K562 (cell line): ENCODE data around the gene PIK3CD. TPM values are rescaled to one million over a fixed set of nuclear protein-coding genes. Genes with fewer than 3 reads are reported as not detected.

Experiments used
- ATAC-seq: fragments of 200-7000 bp; cut with Tn5 transposase; 3 replicates; pipeline ENCODE4 v1.9.1; 2020; ENCODE audit warnings: moderate library complexity
- BruUV-seq: library from RNA; stranded (reverse); fragments of 400-500 nt; replicated peaks from 2 replicates; lab custom pipeline; 2021; lab: Mats Ljungman, UMichigan
- CTCF ChIA-PET: fragments of 300-600 bp; formaldehyde crosslinking; extraction: SDS; loops from one replicate; lab custom pipeline; 2021; ENCODE audit warnings: low intra/inter-chr PET ratio; lab: Yijun Ruan, JAX
- POLR2A ChIA-PET: fragments of 300-600, 350-650 bp; sonication (Branson Sonifier 250); formaldehyde crosslinking; extraction: SDS; loops from one replicate; lab custom pipeline; 2021; ENCODE audit warnings: antibody characterized with exemption, inconsistent platforms; lab: Yijun Ruan, JAX
- DNase-seq, 4 experiments: peaks; one replicate each; pipeline versions ENCODE4 v3.0.0 to v3.0.0-alpha.2; 2011 to 2018; ENCODE audit warnings: low spot score in 3 of 4, mixed read lengths in 3 of 4; ENCODE audit errors: extremely low read depth in 1 of 4
- FAIRE-seq: peaks from 2 replicates; lab custom pipeline; 2011; peaks lifted over from hg19 to GRCh38; lab: Jason Lieb, UNC
- H2AFZ ChIP-seq: 2 replicates; pipeline ENCODE4 v1.6.0; 2011; ENCODE audit warnings: low read depth, low read length, control low read depth, inconsistent platforms
- H3K27ac ChIP-seq: fragments of 200-600 bp; 3 replicates; pipeline ENCODE4 v1.8.0; 2011; ENCODE audit warnings: low read depth, mild to moderate bottlenecking, control low read depth, inconsistent platforms, low read length, moderate library complexity, mixed read lengths; ENCODE audit errors: extremely low read depth
- H3K27me3 ChIP-seq, 2 experiments: fragments of 300-600 bp in 1 of 2; 2 replicates in 1 of 2; 3 replicates in 1 of 2; pipeline versions ENCODE4 v1.6.0 to v1.8.0; 2011; ENCODE audit warnings: inconsistent platforms in 2 of 2, low read length in 2 of 2, mild to moderate bottlenecking in 1 of 2, mixed read lengths in 1 of 2, moderate library complexity in 1 of 2; ENCODE audit not compliant: control insufficient read depth in 2 of 2, insufficient read depth in 2 of 2
- H3K36me3 ChIP-seq: fragments of 300-600 bp; 3 replicates; pipeline ENCODE4 v1.8.0; 2011; ENCODE audit warnings: mild to moderate bottlenecking, low read length, inconsistent platforms; ENCODE audit not compliant: control insufficient read depth, insufficient read depth
- H3K4me1 ChIP-seq, 2 experiments: fragments of 200-600 bp in 1 of 2; replicated peaks in 1 of 2; 2 replicates in 1 of 2; 3 replicates in 1 of 2; pipeline versions ENCODE4 v1.5.1 to v1.8.0; 2011; ENCODE audit warnings: inconsistent platforms in 2 of 2, low read length in 2 of 2, mild to moderate bottlenecking in 1 of 2, mixed read lengths in 1 of 2, moderate library complexity in 1 of 2; ENCODE audit not compliant: control insufficient read depth in 2 of 2, insufficient read depth in 2 of 2
- H3K4me2 ChIP-seq: 2 replicates; pipeline ENCODE4 v1.6.1; 2011; ENCODE audit warnings: low read length, control low read depth, inconsistent platforms, mixed read lengths; ENCODE audit not compliant: insufficient read depth
- H3K4me3 ChIP-seq: fragments of 200-600 bp; sonication (generic), shearing (Covaris generic); 2 replicates; pipeline ENCODE4 v1.5.1; 2016; ENCODE audit warnings: control low read depth, inconsistent platforms
- H3K79me2 ChIP-seq: fragments of 200-600 bp; 3 replicates; pipeline ENCODE4 v1.8.0; 2011; ENCODE audit warnings: low read length, inconsistent platforms; ENCODE audit not compliant: control insufficient read depth, insufficient read depth
- H3K9ac ChIP-seq, 2 experiments: 2 replicates each; pipeline versions ENCODE4 v1.6.0 to v1.6.1; 2011; ENCODE audit warnings: low read depth in 2 of 2, low read length in 2 of 2, control low read depth in 1 of 2, inconsistent platforms in 1 of 2, mild to moderate bottlenecking in 1 of 2, mixed read lengths in 1 of 2; ENCODE audit not compliant: insufficient read depth in 1 of 2
- H3K9me1 ChIP-seq: one replicate; pipeline ENCODE4 v1.6.0; 2011; ENCODE audit warnings: inconsistent platforms, mild to moderate bottlenecking, low read length, moderate library complexity; ENCODE audit not compliant: control insufficient read depth, insufficient read depth
- H3K9me3 ChIP-seq: replicated peaks from 2 replicates; pipeline ENCODE4 v1.5.1; 2011; ENCODE audit warnings: low read depth, low read length, inconsistent platforms; ENCODE audit not compliant: control insufficient read depth, insufficient read depth
- H4K20me1 ChIP-seq: replicated peaks from 2 replicates; pipeline ENCODE4 v1.6.1; 2011; ENCODE audit warnings: low read length, inconsistent platforms, mixed read lengths; ENCODE audit not compliant: control insufficient read depth, insufficient read depth
- KDM5B ChIP-seq: fragments of 200-600 bp; sonication (generic); IDR thresholded peaks from 2 replicates; pipeline ENCODE4 v1.6.1; 2012; ENCODE audit warnings: low read depth, mild to moderate bottlenecking, moderate library complexity, low read length, control low read depth, inconsistent platforms; ENCODE audit not compliant: insufficient replicate concordance
- MEF2A ChIP-seq: IDR thresholded peaks from 2 replicates; pipeline ENCODE4 v1.6.1; 2011; ENCODE audit warnings: low read depth, mild to moderate bottlenecking, low read length, moderate library complexity; ENCODE audit not compliant: control insufficient read depth
- NBN ChIP-seq: fragments of 450-650 bp; IDR thresholded peaks from 2 replicates; pipeline ENCODE4 v1.6.1; 2016; ENCODE audit warnings: low read depth, mild to moderate bottlenecking
- PHF8 ChIP-seq: fragments of 200-600 bp; sonication (generic); IDR thresholded peaks from 2 replicates; pipeline ENCODE4 v1.6.1; 2012; ENCODE audit warnings: mixed run types, mild to moderate bottlenecking, inconsistent platforms, low read length, moderate library complexity, borderline replicate concordance
- POLR3A ChIP-seq: IDR thresholded peaks from 2 replicates; pipeline ENCODE4 v1.6.1; 2011; ENCODE audit warnings: borderline replicate concordance, mild to moderate bottlenecking, moderate library complexity; ENCODE audit not compliant: insufficient read length, insufficient read depth; ENCODE audit errors: extremely low read depth
- ZNF584 ChIP-seq: fragments of 200-800 bp; sonication (Bioruptor generic); IDR thresholded peaks from 2 replicates; pipeline ENCODE4 v1.6.1; 2016; ENCODE audit warnings: low read depth, mild to moderate bottlenecking, missing genetic modification characterization, missing compliant biosample characterization
- WGBS: fragments of 100-300 bp; shearing (Covaris generic); methylation state at CpG from one replicate; pipeline ENCODE4 v1.1.6; 2016; ENCODE audit warnings: low coverage, mixed read lengths; ENCODE audit not compliant: insufficient coverage; ENCODE audit errors: missing lambda C conversion rate; 5-methylcytosine and 5-hydroxymethylcytosine counted together
- in situ Hi-C: fragments of 300-500 bp; cut with MboI; formaldehyde crosslinking; loops from 4 replicates; pipeline ENCODE4 v1.15.0; 2018; ENCODE audit warnings: inconsistent platforms, mixed read lengths
- intact Hi-C: fragments of 100-400 bp; cut with micrococcal nuclease; formaldehyde crosslinking; loops from 2 replicates; pipeline ENCODE4 v1.14.2; 2022
- polyA plus RNA-seq, 8 experiments: library from polyadenylated mRNA; depleted of rRNA in 4 of 8; stranded (reverse) in 5 of 8; unstranded in 3 of 8; fragments of >200 nt; fragmentation: Nextera tagmentation in 2 of 8; fragmentation: Illumina TruSeq in 1 of 8; extraction: Ambion mirVana in 2 of 8; extraction: Trizol in 1 of 8; gene quantifications; 2 replicates each; pipeline versions ENCODE4 v1.2.1 to v1.2.3, GENCODE V29; 2011 to 2014; ENCODE audit warnings: inconsistent platforms in 1 of 8, missing spikeins in 1 of 8
- total RNA-seq, 7 experiments: library from RNA; depleted of rRNA in 6 of 7; stranded (reverse); fragments of >200 nt in 6 of 7; fragmentation: Illumina TruSeq in 2 of 7; extraction: Trizol in 2 of 7; gene quantifications; 2 replicates each; pipeline versions ENCODE4 v1.2.1 to v1.2.3, GENCODE V29; 2011 to 2021; ENCODE audit warnings: low replicate concordance in 1 of 7

The PIK3CD gene
- total and polyA plus RNA-seq, 9 of the 15 experiments (the other 6 are each of a cell fraction or from before 2014, with no cell fraction given), result 1.8 to 20.8 (median 7.2) TPM

GRCh38 chr1:9653210-9653490, 1.6 kb downstream of the PIK3CD start (continued):
- no peak for TF ChIP-seq ZNF584 (CRISPR knock-in tag)
- no peak for TF ChIP-seq POLR3A
- TF ChIP-seq PHF8, result no peak
- no peak for TF ChIP-seq NBN

GRCh38 chr1:9653491-9654050, 2.0 kb downstream of the PIK3CD start:
- FAIRE-seq (no peak), DNase-seq (no peak)
- Histone ChIP-seq H3K79me2 (no peaks in the 10 kb centered on the region), H3K9me3 (no peaks in the 10 kb centered on the region), H3K36me3 (no peaks in the 10 kb centered on the region), H3K4me1 (peaks cover 23 to 49% of the 10 kb centered on the region in 2 experiments)
- 63% methylated on average over 9 of the region's 10 CpGs for WGBS
- TF ChIP-seq KDM5B (peak; percentile 4), MEF2A (no peak)
- TF ChIP-seq, all 486 proteins: peak for 1
- Histone ChIP-seq H4K20me1 (no peaks in the 10 kb centered on the region), H3K4me3 (no peak overlapping the region), H3K4me2 (no peak overlapping the region), H3K9me1 (no peaks in the 10 kb centered on the region), H2AFZ (no peak overlapping the region), H3K9ac (peak overlapping the region in 1 of 2 experiments; percentile 23; a peak in 1 of 4 replicates), H3K27me3 (peaks cover 6 to 9% of the 10 kb centered on the region in 2 experiments; a peak in 3 of 5 replicates), H3K27ac (no peak overlapping the region)
- ChIA-PET POLR2A (interaction anchor here (0.8 to 1.7 kb wide), 3 partner anchors 9 to 311 kb away, joined by 3 to 6 read pairs (median 3); no protein-coding TSS in a partner anchor), CTCF (no interaction called here)
- intact Hi-C loops, result no loop called here
- in situ Hi-C loops, result no loop called here
- no peak for ATAC-seq
- no TSS peak for BruUV-seq
